ENCODE measurements around the gene CAPN13. TPM values are rescaled to one million over a fixed set of nuclear protein-coding genes. Genes with fewer than 3 reads are reported as not detected.

Gene CAPN13
- total and polyA plus RNA-seq, 4 donors, result 0.13 to 0.42 TPM; not detected in 2

DNA sequence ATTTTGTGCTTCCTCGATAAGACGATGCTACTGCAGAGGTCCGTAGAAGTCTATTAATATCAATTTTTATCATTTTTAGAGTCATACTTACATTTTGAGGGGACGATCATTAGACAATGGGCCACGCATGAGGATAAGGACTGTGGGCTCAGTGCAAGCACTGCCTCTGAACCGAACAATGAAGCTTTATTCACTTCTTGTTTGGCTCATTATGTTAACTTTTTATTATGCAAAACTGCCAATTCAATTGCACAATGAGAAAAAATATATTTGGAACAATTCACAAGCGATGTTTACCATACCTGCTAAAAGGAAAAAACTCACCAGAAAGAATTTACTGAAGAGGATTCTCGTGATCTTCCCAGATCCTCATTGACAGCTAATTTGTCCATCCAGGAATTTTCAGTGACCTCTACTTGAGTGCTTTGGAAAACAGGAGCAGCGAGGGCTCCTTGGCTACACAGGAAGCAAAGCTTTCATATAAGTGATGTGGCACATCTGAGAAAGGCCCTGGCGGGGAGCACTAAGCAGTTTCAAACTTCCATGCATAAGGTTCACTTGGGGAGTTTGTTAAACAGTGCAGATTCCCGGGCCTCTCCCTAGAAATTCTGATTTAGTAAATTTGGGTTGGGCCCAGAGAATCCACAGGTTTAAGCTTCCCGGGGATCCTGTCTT is 13.3 kb upstream of the CAPN13 start:
- 88% methylated on average over 12 of the region's 12 CpGs for WGBS
- Histone ChIP-seq H3K27ac (ENCODE audit: low read depth in 1 of 2, low read length in 2 of 2) (no peak overlapping the region), H3K27me3 (ENCODE audit: control insufficient read depth in 4 of 4, insufficient read depth in 4 of 4, low read length in 3 of 4) (no peaks in the 10 kb centered on the region)

DNA sequence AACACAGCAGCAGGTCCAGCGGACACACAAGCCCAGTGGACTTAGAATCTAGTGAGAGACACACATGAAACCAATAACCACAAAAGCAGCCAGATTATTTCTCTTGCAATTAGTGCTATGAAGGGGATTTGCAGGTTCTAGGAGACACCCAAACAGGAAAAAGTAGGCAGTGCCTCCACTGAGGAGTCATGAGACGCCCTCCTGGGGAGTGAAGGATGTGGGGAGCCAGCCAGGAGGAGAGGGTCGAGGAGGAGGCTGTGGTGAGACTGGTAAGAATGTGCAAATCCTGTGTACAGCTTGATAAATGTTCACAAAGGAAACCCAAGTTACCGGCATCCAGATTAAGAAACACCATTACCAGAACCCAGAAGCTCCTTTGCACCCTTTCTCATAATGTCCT is 2.7 kb upstream of the CAPN13 start:
- peaks cover 0 to 3% (median 0%) of the 10 kb centered on the region in 4 donors for H3K4me1 ChIP-seq (ENCODE audit: control insufficient read depth in 4 of 4, insufficient read depth in 4 of 4, low read length in 3 of 4)
- no peak for DNase-seq (ENCODE audit: low spot score)
- no peaks in the 10 kb centered on the region for H3K36me3 ChIP-seq (ENCODE audit: control insufficient read depth in 4 of 4, insufficient read depth in 3 of 4, low read depth in 1 of 4, low read length in 3 of 4)
- H3K9ac ChIP-seq (ENCODE audit: low read depth in 1 of 2, low read length in 2 of 2), result no peak overlapping the region
- H3K4me3 ChIP-seq (ENCODE audit: low read depth in 1 of 3, low read length in 3 of 3), result no peak overlapping the region
- H3K27me3 ChIP-seq (ENCODE audit: control insufficient read depth in 4 of 4, insufficient read depth in 4 of 4, low read length in 3 of 4), result no peaks in the 10 kb centered on the region
- H3K9me3 ChIP-seq (ENCODE audit: control insufficient read depth in 4 of 4, low read length in 3 of 4), result no peaks in the 10 kb centered on the region
- H3K27ac ChIP-seq (ENCODE audit: low read depth in 1 of 2, low read length in 2 of 2), result no peak overlapping the region
- 80% methylated on average over 4 of the region's 4 CpGs for WGBS
- no peak for TF ChIP-seq RXRA (IDR thresholded peaks at IDR 0.05)
- TF ChIP-seq, protein P1, sequence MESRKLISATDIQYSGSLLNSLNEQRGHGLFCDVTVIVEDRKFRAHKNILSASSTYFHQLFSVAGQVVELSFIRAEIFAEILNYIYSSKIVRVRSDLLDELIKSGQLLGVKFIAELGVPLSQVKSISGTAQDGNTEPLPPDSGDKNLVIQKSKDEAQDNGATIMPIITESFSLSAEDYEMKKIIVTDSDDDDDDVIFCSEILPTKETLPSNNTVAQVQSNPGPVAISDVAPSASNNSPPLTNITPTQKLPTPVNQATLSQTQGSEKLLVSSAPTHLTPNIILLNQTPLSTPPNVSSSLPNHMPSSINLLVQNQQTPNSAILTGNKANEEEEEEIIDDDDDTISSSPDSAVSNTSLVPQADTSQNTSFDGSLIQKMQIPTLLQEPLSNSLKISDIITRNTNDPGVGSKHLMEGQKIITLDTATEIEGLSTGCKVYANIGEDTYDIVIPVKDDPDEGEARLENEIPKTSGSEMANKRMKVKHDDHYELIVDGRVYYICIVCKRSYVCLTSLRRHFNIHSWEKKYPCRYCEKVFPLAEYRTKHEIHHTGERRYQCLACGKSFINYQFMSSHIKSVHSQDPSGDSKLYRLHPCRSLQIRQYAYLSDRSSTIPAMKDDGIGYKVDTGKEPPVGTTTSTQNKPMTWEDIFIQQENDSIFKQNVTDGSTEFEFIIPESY (IDR thresholded peaks at IDR 0.05), result no peak
- no peak for TF ChIP-seq HNF4A (conservative IDR thresholded peaks at IDR 0.05)
- TF ChIP-seq SP1 (IDR thresholded peaks at IDR 0.05), result no peak
- TF ChIP-seq, protein P2, sequence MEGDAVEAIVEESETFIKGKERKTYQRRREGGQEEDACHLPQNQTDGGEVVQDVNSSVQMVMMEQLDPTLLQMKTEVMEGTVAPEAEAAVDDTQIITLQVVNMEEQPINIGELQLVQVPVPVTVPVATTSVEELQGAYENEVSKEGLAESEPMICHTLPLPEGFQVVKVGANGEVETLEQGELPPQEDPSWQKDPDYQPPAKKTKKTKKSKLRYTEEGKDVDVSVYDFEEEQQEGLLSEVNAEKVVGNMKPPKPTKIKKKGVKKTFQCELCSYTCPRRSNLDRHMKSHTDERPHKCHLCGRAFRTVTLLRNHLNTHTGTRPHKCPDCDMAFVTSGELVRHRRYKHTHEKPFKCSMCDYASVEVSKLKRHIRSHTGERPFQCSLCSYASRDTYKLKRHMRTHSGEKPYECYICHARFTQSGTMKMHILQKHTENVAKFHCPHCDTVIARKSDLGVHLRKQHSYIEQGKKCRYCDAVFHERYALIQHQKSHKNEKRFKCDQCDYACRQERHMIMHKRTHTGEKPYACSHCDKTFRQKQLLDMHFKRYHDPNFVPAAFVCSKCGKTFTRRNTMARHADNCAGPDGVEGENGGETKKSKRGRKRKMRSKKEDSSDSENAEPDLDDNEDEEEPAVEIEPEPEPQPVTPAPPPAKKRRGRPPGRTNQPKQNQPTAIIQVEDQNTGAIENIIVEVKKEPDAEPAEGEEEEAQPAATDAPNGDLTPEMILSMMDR (IDR thresholded peaks at IDR 0.05; ENCODE audit: low read depth, low read length, missing input control), result no peak
- no peak for TF ChIP-seq FOXA1 (IDR thresholded peaks at IDR 0.05)
- TF ChIP-seq, protein P3, sequence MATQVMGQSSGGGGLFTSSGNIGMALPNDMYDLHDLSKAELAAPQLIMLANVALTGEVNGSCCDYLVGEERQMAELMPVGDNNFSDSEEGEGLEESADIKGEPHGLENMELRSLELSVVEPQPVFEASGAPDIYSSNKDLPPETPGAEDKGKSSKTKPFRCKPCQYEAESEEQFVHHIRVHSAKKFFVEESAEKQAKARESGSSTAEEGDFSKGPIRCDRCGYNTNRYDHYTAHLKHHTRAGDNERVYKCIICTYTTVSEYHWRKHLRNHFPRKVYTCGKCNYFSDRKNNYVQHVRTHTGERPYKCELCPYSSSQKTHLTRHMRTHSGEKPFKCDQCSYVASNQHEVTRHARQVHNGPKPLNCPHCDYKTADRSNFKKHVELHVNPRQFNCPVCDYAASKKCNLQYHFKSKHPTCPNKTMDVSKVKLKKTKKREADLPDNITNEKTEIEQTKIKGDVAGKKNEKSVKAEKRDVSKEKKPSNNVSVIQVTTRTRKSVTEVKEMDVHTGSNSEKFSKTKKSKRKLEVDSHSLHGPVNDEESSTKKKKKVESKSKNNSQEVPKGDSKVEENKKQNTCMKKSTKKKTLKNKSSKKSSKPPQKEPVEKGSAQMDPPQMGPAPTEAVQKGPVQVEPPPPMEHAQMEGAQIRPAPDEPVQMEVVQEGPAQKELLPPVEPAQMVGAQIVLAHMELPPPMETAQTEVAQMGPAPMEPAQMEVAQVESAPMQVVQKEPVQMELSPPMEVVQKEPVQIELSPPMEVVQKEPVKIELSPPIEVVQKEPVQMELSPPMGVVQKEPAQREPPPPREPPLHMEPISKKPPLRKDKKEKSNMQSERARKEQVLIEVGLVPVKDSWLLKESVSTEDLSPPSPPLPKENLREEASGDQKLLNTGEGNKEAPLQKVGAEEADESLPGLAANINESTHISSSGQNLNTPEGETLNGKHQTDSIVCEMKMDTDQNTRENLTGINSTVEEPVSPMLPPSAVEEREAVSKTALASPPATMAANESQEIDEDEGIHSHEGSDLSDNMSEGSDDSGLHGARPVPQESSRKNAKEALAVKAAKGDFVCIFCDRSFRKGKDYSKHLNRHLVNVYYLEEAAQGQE (IDR thresholded peaks at IDR 0.05), result no peak
- TF ChIP-seq JUND (IDR thresholded peaks at IDR 0.05), result no peak
- no peak for TF ChIP-seq FOXA2 (IDR thresholded peaks at IDR 0.05)
- TF ChIP-seq TAF1 (conservative IDR thresholded peaks at IDR 0.05), result no peak
- no peak for TF ChIP-seq RAD21 (IDR thresholded peaks at IDR 0.05)
- TF ChIP-seq, protein P4, sequence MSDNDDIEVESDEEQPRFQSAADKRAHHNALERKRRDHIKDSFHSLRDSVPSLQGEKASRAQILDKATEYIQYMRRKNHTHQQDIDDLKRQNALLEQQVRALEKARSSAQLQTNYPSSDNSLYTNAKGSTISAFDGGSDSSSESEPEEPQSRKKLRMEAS (IDR thresholded peaks at IDR 0.05), result no peak
- TF ChIP-seq NR2F2 (IDR thresholded peaks at IDR 0.05), result no peak
- no peak for TF ChIP-seq HNF4G (IDR thresholded peaks at IDR 0.05)
- no peak for TF ChIP-seq EGR1 (IDR thresholded peaks at IDR 0.05; ENCODE audit: low read depth in 2 of 2)
- TF ChIP-seq YY1 (IDR thresholded peaks at IDR 0.05), result no peak

More for the DNA sequence above, 13.3 kb upstream of the CAPN13 start:
- Histone ChIP-seq H3K36me3 (ENCODE audit: control insufficient read depth in 4 of 4, insufficient read depth in 3 of 4, low read depth in 1 of 4, low read length in 3 of 4) (no peaks in the 10 kb centered on the region), H3K4me1 (ENCODE audit: control insufficient read depth in 4 of 4, insufficient read depth in 4 of 4, low read length in 3 of 4) (no peaks in the 10 kb centered on the region), H3K4me3 (ENCODE audit: low read depth in 1 of 3, low read length in 3 of 3) (no peak overlapping the region), H3K9me3 (ENCODE audit: control insufficient read depth in 4 of 4, low read length in 3 of 4) (no peaks in the 10 kb centered on the region), H3K9ac (ENCODE audit: low read depth in 1 of 2, low read length in 2 of 2) (no peak overlapping the region)
- no peak for DNase-seq (ENCODE audit: low spot score)
- TF ChIP-seq JUND (IDR thresholded peaks at IDR 0.05), result no peak
- TF ChIP-seq HNF4A (conservative IDR thresholded peaks at IDR 0.05), result no peak
- TF ChIP-seq SP1 (IDR thresholded peaks at IDR 0.05), result no peak
- TF ChIP-seq GABPA (IDR thresholded peaks at IDR 0.05 in 1 of 2, conservative IDR thresholded peaks at IDR 0.05 in 1 of 2), result no peak
- no peak for TF ChIP-seq RAD21 (IDR thresholded peaks at IDR 0.05)
- no peak for TF ChIP-seq FOXA1 (IDR thresholded peaks at IDR 0.05)
- no peak for TF ChIP-seq FOXA2 (IDR thresholded peaks at IDR 0.05)
- TF ChIP-seq, protein P1 (IDR thresholded peaks at IDR 0.05), result no peak
- TF ChIP-seq EGR1 (IDR thresholded peaks at IDR 0.05; ENCODE audit: low read depth in 2 of 2), result no peak
- TF ChIP-seq, protein P4 (IDR thresholded peaks at IDR 0.05), result no peak
- no peak for TF ChIP-seq YY1 (IDR thresholded peaks at IDR 0.05)
- TF ChIP-seq, protein P5, sequence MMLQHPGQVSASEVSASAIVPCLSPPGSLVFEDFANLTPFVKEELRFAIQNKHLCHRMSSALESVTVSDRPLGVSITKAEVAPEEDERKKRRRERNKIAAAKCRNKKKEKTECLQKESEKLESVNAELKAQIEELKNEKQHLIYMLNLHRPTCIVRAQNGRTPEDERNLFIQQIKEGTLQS (IDR thresholded peaks at IDR 0.05), result no peak
- no peak for TF ChIP-seq NR2F2 (IDR thresholded peaks at IDR 0.05)
